ENCODE data around the gene FIBP.

The FIBP gene

GRCh38 chr11:65891219-65892136, 3.2 kb upstream of the FIBP start:
- ATAC-seq (ENCODE audit: insufficient read depth, low read depth) = no peak; the same call in 2 of the 3 replicates
- Histone ChIP-seq H3K27ac (ENCODE audit: low read length) (peak overlapping the region; percentile 81; the same call in 1 of the 2 replicates), H3K9me3 (ENCODE audit: insufficient read depth, low read length, severe bottlenecking) (no peaks in the 10 kb centered on the region), H4K20me1 (ENCODE audit: insufficient read depth, low read length) (peaks cover 21% of the 10 kb centered on the region; the same call in 1 of the 2 replicates), H3K9ac (ENCODE audit: low read depth, low read length) (peak overlapping the region; percentile 75), H3K4me1 (ENCODE audit: insufficient read depth, low read length) (peaks cover 61% of the 10 kb centered on the region), H3K4me2 (ENCODE audit: insufficient read depth, low read length) (peak overlapping the region; percentile 96), H3K36me3 (ENCODE audit: insufficient read depth, low read length) (peaks cover 14% of the 10 kb centered on the region), H3K4me3 (ENCODE audit: low read depth in 1 of 2, low read length in 2 of 2) (peak overlapping the region; percentile 51 to 71), H2AFZ (ENCODE audit: low read depth, low read length) (peak overlapping the region; percentile 88), H3K79me2 (ENCODE audit: insufficient read depth, low read length) (peaks cover 27% of the 10 kb centered on the region), H3K27me3 (ENCODE audit: insufficient read depth, low read length, poor library complexity) (no peaks in the 10 kb centered on the region)
- peak; percentile 38 for DNase-seq
- no peak for TF ChIP-seq EZH2 (IDR thresholded peaks at IDR 0.05; ENCODE audit: borderline replicate concordance, low read depth, low read length, severe bottlenecking)
- TF ChIP-seq CTCF (IDR thresholded peaks at IDR 0.05; ENCODE audit: borderline replicate concordance, extremely low read depth, low read length, poor library complexity, severe bottlenecking) = peak; percentile 49

- Histone ChIP-seq H3K4me1 (ENCODE audit: insufficient read depth, low read length) (peaks cover 66% of the 10 kb centered on the region), H3K9ac (ENCODE audit: low read depth, low read length) (peak within 1 kb of the TSS; percentile 75), H3K4me2 (ENCODE audit: insufficient read depth, low read length) (peak within 1 kb of the TSS; percentile 96), H3K36me3 (ENCODE audit: insufficient read depth, low read length) (peaks cover 21% of the 10 kb centered on the region), H3K9me3 (ENCODE audit: insufficient read depth, low read length, severe bottlenecking) (no peaks in the 10 kb centered on the region), H3K27me3 (ENCODE audit: insufficient read depth, low read length, poor library complexity) (no peaks in the 10 kb centered on the region), H3K4me3 (ENCODE audit: low read depth in 1 of 2, low read length in 2 of 2) (peak within 1 kb of the TSS; percentile 51 to 71), H3K27ac (ENCODE audit: low read length) (peak within 1 kb of the TSS; percentile 81), H2AFZ (ENCODE audit: low read depth, low read length) (peak within 1 kb of the TSS; percentile 88), H4K20me1 (ENCODE audit: insufficient read depth, low read length) (peaks cover 22% of the 10 kb centered on the region; the same call in 1 of the 2 replicates), H3K79me2 (ENCODE audit: insufficient read depth, low read length) (peaks cover 31% of the 10 kb centered on the region)
- ATAC-seq (ENCODE audit: insufficient read depth, low read depth) = peak; percentile 74
- TF ChIP-seq CTCF (IDR thresholded peaks at IDR 0.05; ENCODE audit: borderline replicate concordance, extremely low read depth, low read length, poor library complexity, severe bottlenecking) (no peak), EZH2 (IDR thresholded peaks at IDR 0.05; ENCODE audit: borderline replicate concordance, low read depth, low read length, severe bottlenecking) (no peak)
- peak; percentile 98 for DNase-seq
These were observed 2.3 kb upstream of the FIBP start, which contains the start of gene CCDC85B for GRCh38 chr11:65890324-65891218. CCDC85B (plus strand) TSS chr11:65890673; CDS start chr11:65890784, 111 bp downstream.

DNA sequence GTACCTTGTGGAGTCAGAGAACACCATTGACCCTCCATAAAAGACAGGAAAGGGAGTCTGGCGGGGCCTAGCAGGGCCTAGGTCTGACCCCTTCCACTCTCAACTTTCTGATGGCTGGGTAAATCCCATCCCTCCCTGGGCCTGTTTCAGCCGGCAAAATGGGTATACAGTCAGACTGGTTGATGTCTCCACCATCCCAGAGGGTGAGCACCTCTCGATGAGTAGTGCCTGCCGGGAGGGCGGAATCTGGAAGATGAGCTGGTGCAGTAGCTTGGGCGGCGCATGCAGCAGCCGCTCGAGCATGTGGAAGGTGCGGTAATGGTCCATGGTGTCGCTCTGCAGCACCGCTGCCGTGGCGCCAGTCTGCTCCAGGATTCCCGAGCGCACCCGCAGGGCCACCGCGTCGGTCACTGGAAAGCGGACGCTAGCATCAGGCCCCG, 528 bp downstream of the FIBP start:
- DNase-seq (peak; percentile 32), ATAC-seq (ENCODE audit: insufficient read depth, low read depth) (no peak)
- H4K20me1 ChIP-seq (ENCODE audit: insufficient read depth, low read length) = peaks cover 30% of the 10 kb centered on the region
- H3K4me1 ChIP-seq (ENCODE audit: insufficient read depth, low read length) = peaks cover 77% of the 10 kb centered on the region
- peak overlapping the region; percentile 95 for H2AFZ ChIP-seq (ENCODE audit: low read depth, low read length)
- peak overlapping the region; percentile 75 for H3K9ac ChIP-seq (ENCODE audit: low read depth, low read length)
- H3K27ac ChIP-seq (ENCODE audit: low read length) = peak overlapping the region; percentile 83
- peaks cover 49% of the 10 kb centered on the region for H3K36me3 ChIP-seq (ENCODE audit: insufficient read depth, low read length)
- peak overlapping the region; percentile 96 for H3K4me2 ChIP-seq (ENCODE audit: insufficient read depth, low read length)
- peak overlapping the region; percentile 42 to 71 for H3K4me3 ChIP-seq (ENCODE audit: low read depth in 1 of 2, low read length in 2 of 2)
- H3K79me2 ChIP-seq (ENCODE audit: insufficient read depth, low read length) = peaks cover 34% of the 10 kb centered on the region
- H3K27me3 ChIP-seq (ENCODE audit: insufficient read depth, low read length, poor library complexity) = no peaks in the 10 kb centered on the region
- no peaks in the 10 kb centered on the region for H3K9me3 ChIP-seq (ENCODE audit: insufficient read depth, low read length, severe bottlenecking)
- TF ChIP-seq EZH2 (IDR thresholded peaks at IDR 0.05; ENCODE audit: borderline replicate concordance, low read depth, low read length, severe bottlenecking) (no peak), CTCF (IDR thresholded peaks at IDR 0.05; ENCODE audit: borderline replicate concordance, extremely low read depth, low read length, poor library complexity, severe bottlenecking) (no peak)
